Upper lobe of right lung (tissue), 1 donor: ENCODE measurements around the gene HACD4. TPM values are rescaled to one million over a fixed set of nuclear protein-coding genes. Genes with fewer than 3 reads are reported as not detected.
A peak's percentile ranks its signal among the peaks of the same experiment; 100 is the strongest.

Experiments used
- ATAC-seq: fragments of 200-7000 bp; cut with Tn5 transposase; one replicate; pipeline ENCODE4 v1.9.1; 2020; ENCODE audit warnings: mild to moderate bottlenecking, moderate library complexity
- DNase-seq: peaks from one replicate; pipeline ENCODE4 v3.0.0-alpha.2; 2020
- H3K27ac ChIP-seq: fragments of 200-600 bp; one replicate; pipeline ENCODE4 v1.8.0; 2022
- H3K27me3 ChIP-seq: fragments of 200-600 bp; one replicate; pipeline ENCODE4 v1.8.0; 2022; ENCODE audit warnings: mild to moderate bottlenecking
- H3K36me3 ChIP-seq: fragments of 200-600 bp; one replicate; pipeline ENCODE4 v1.8.0; 2022
- H3K4me1 ChIP-seq: fragments of 200-600 bp; one replicate; pipeline ENCODE4 v1.8.0; 2022
- H3K4me3 ChIP-seq: fragments of 200-600 bp; one replicate; pipeline ENCODE4 v1.8.0; 2022; ENCODE audit warnings: mild to moderate bottlenecking
- H3K9me3 ChIP-seq: fragments of 200-600 bp; one replicate; pipeline ENCODE4 v1.8.0; 2022
- CTCF ChIP-seq: fragments of 200-600 bp; IDR thresholded peaks from one replicate; pipeline ENCODE4 v1.8.0; 2022; ENCODE audit warnings: antibody characterized with exemption
- intact Hi-C: fragments of 100-400 bp; cut with DNase I; formaldehyde crosslinking; loops from one replicate; pipeline ENCODE4 v1.11.0; 2022
- total RNA-seq: library from RNA; stranded (reverse); fragmentation: NEBNext Ultra II Directional; extraction: Animal tissue kit (Norgen Biotek cat#: 25700); gene quantifications from one replicate; pipeline ENCODE4 v1.2.1, GENCODE V29; 2021
- donor health status: DM: no; HTN: yes; CAD: no; lungs with severe emphysema.

HACD4 gene
- total RNA-seq, 1 donor from 2014 or later: 10.6 TPM

GRCh38 chr9:21070906-21071305 lies 39.5 kb upstream of the HACD4 start:
- no peak for TF ChIP-seq CTCF
- Histone ChIP-seq H3K27me3 (no peaks in the 10 kb centered on the region), H3K4me3 (no peak overlapping the region), H3K4me1 (no peaks in the 10 kb centered on the region), H3K9me3 (no peaks in the 10 kb centered on the region), H3K36me3 (no peaks in the 10 kb centered on the region), H3K27ac (no peak overlapping the region)
- DNase-seq (no peak), ATAC-seq (no peak)
- intact Hi-C loops: no loop called here

GRCh38 chr9:21070171-21070571 lies 38.7 kb upstream of the HACD4 start:
- no peaks in the 10 kb centered on the region for H3K9me3 ChIP-seq
- ATAC-seq (peak; percentile 83), DNase-seq (no peak)
- no peaks in the 10 kb centered on the region for H3K36me3 ChIP-seq
- no peak overlapping the region for H3K4me3 ChIP-seq
- H3K27me3 ChIP-seq: no peaks in the 10 kb centered on the region
- intact Hi-C loops: no loop called here
- no peaks in the 10 kb centered on the region for H3K4me1 ChIP-seq
- H3K27ac ChIP-seq: no peak overlapping the region
- peak; percentile 35 for TF ChIP-seq CTCF

- ATAC-seq (no peak), DNase-seq (no peak)
- no peaks in the 10 kb centered on the region for H3K4me1 ChIP-seq
- no peak overlapping the region for H3K4me3 ChIP-seq
- no peaks in the 10 kb centered on the region for H3K9me3 ChIP-seq
- intact Hi-C loops: no loop called here
- H3K27me3 ChIP-seq: no peaks in the 10 kb centered on the region
- no peak for TF ChIP-seq CTCF
- no peak overlapping the region for H3K27ac ChIP-seq
- H3K36me3 ChIP-seq: no peaks in the 10 kb centered on the region
Observed at GRCh38 chr9:21060919-21061561, 29.6 kb upstream of the HACD4 start.

- Histone ChIP-seq H3K27ac (no peak overlapping the region), H3K27me3 (no peaks in the 10 kb centered on the region), H3K4me3 (no peak overlapping the region), H3K4me1 (no peaks in the 10 kb centered on the region), H3K36me3 (no peaks in the 10 kb centered on the region), H3K9me3 (no peaks in the 10 kb centered on the region)
- intact Hi-C loops: no loop called here
- no peak for TF ChIP-seq CTCF
- no peak for DNase-seq
- ATAC-seq: no peak
Observed at GRCh38 chr9:21056931-21057330, 25.5 kb upstream of the HACD4 start.

- Histone ChIP-seq H3K27me3 (no peaks in the 10 kb centered on the region), H3K27ac (no peak overlapping the region), H3K9me3 (no peaks in the 10 kb centered on the region), H3K4me3 (no peak overlapping the region), H3K36me3 (no peaks in the 10 kb centered on the region), H3K4me1 (no peaks in the 10 kb centered on the region)
- TF ChIP-seq CTCF: no peak
- DNase-seq (no peak), ATAC-seq (no peak)
- intact Hi-C loops: no loop called here
Observed at GRCh38 chr9:21053851-21054250, 22.4 kb upstream of the HACD4 start.

GRCh38 chr9:21047281-21047691 lies 15.8 kb upstream of the HACD4 start:
- no peak for TF ChIP-seq CTCF
- ATAC-seq: no peak
- H3K4me1 ChIP-seq: no peaks in the 10 kb centered on the region
- DNase-seq: no peak
- no peaks in the 10 kb centered on the region for H3K27me3 ChIP-seq
- no peak overlapping the region for H3K27ac ChIP-seq
- H3K4me3 ChIP-seq: no peak overlapping the region
- H3K36me3 ChIP-seq: no peaks in the 10 kb centered on the region
- intact Hi-C loops: no loop called here
- H3K9me3 ChIP-seq: no peaks in the 10 kb centered on the region
